NCI-H2029 treated with DMSO at 0.1 percent for 48 hours (cell line): ENCODE results near the gene COL9A3.
"Not testable (repeated sequence)": the region's sequence is repeated elsewhere in the genome, so short reads cannot be mapped to it uniquely, and the experiment has no call there.

Experiments
- DNase-seq: peaks from one replicate; lab custom pipeline; 2025; lab: John Stamatoyannopoulos, UW

COL9A3 gene

DNA sequence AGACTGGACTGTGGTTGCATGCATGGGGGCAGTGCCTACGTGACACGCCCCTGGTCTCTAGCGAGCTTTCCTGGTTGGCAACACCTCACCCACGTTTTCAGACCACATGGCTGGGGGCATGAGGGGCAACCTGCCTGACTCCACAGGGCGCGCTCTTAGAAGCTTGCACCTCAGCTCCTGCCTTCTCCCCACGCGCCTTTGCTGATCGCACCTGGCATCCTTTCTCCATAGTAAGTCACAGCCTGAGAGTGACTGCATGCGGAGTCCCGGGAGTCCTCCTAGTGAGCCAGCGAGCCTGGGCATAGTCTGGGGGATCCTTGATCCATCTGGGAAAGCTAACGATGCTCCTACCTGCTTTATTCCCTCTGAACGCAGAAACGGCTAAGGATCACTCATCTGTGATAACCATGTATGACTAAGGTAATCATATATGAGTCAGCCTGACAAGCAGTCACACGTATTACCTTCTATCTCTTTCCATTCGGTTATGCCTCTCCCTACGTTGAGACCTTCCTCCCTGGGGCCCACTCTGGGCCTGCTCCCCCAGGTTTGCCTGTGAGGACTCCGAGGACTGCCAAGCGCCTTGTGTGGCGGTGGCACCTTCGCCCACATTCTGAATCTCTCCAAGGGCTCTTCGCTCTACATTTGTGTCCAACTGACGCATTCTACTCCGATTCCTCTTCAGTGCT, 40.2 kb downstream of the COL9A3 start:
- no peak for DNase-seq

DNA sequence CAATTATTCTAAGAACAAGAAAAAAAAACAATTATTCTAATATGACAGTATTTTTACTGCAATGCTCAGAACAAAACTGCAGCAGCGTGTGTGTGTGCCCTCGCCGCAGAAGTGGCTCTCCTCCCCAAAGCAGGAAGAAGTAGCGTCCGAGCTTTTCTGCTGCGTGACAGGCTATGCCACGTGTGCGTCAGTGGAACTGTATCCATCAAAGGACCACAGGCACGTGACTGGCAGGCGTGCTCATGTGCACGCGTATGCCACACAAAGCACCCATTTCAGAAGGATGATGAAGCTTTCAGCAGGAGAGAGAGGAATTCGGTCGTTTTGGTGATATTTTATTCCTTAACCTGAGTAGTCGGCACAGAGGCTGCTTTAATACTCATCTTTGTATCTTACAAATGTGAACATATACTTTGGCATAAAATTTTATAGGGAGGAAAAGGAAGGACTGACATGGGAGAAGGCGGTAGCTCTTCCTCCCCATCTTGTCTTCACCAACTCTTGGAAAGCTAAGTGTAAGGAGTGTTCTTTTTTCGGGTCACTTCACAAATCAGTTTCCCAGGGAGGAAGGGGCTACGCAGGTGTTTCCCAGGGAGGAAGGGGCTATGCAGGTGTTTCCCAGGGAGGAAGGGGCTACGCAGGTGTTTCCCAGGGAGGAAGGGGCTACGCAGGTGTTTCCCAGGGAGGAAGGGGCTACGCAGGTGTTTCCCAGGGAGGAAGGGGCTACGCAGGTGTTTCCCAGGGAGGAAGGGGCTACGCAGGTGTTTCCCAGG, 41.4 kb downstream of the COL9A3 start:
- DNase-seq = no peak

DNA sequence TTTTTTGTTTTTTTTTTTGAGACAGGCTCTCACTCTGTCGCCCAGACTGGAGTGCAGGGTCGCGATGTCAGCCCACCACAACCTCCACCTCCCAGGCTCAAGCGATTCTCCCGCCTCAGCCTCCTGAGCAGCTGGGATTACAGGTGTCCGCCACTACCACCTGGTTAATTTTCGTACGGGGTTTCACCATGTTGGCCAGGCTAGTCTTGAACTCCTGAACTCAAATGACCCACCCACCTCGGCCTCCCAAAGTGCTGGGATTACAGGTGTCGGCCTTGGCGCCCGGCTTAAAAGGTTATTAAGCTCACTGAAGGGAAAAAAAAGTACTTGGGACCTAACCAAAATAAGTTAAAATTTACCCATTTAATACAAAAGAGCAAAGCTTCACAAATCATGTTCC, 42.9 kb downstream of the COL9A3 start:
- DNase-seq = no peak

DNA sequence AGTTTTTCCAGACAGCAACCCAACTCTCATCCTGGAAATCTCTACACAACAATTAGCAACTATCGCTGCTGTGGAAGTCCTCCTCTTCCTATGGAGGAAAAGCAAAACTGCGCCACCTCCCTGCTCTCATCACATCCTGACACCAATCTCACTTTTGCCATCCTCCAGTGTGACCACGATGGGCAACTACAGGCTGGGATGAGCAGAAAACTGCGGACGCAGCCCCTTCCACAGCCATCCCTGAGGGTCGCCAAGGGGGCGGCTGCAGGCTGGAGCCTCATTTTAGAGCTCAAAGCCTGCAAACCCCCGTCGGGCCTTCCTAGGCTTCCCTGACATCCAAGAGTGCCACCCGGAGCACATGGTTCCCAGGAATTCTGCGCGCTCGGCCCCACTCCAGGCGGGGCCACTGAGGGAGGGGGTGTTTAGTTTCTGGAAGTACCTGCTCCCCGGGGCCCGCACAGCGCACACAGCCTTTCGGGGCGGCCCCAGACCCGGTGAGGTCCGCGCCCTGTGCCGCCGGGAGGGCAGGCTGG, 43.6 kb downstream of the COL9A3 start:
- DNase-seq = no peak

DNA sequence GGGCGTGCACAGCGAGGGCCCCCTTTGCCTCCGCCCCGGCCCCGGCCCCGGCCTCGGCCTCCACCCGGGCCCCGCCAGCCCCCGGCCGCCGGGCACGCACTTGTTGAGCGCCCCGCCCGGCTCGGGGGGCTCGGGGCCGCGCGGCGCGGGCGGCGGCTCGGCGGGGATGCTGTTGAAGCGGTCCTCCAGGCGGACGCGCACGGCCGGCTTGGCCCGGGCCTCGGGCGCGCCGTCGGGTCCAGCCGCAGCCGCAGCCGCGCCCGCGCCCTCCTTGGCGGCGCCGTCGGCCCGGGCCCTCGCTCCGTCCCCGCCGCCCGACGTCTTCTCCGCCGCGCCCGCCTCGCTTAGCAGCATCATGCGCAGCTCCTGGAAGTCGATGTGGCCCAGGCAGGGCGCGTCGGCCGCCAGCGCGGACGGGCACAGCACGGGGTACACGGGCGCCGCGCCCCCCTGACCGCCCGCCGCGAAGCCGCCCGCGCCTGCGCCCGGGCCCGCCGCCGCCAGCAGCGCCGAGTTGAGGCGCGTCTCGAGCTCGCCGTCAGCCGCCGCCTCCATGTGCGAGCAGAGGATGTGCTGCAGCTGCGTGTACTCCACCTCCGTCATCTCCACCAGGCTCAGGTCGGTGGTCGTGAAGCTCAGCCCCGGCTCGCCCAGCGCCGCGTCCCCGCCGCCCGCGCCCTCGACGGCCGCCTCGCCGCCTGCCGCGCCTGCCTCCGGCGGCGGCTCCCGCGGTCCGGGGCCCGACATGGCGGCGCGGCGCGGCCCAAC, 44.3 kb downstream of the COL9A3 start:
- DNase-seq = no peak

DNA sequence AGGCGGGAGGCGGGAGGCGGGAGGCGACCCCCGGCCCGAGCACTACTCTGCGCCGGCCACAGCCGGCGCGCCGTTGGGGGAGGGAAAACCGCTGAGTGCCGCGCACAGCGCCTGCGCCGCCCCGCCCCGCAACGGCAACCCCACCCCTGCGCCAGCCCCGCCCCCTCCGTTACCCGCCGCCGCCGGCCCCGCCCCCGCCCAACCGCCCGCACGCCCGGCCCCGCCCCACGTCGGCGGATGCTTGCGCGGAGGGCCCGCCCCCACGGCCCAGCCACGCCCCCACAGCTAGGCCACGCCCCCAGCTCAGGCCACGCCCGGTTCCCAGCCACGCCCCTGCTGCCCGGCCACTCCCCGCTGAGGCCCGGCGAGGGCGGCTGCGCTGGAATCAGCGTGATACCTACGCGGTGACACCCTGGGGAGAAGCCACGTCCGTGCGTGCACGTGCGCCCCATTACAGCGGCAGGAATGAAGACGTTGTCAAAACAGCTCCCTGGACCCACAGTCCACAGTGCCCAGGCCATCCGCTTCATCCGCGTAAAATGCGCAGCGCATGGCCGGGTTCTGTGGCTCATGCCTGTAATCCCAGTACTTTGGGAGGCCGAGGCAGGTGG, 45.0 kb downstream of the COL9A3 start, which contains the start of gene TCFL5:
Gene TCFL5, minus strand, starts transcription at position 97 of the 611 bp plus-strand sequence. CDS start 152 bp downstream, outside the sequence.
- peak; percentile 36 for DNase-seq

DNA sequence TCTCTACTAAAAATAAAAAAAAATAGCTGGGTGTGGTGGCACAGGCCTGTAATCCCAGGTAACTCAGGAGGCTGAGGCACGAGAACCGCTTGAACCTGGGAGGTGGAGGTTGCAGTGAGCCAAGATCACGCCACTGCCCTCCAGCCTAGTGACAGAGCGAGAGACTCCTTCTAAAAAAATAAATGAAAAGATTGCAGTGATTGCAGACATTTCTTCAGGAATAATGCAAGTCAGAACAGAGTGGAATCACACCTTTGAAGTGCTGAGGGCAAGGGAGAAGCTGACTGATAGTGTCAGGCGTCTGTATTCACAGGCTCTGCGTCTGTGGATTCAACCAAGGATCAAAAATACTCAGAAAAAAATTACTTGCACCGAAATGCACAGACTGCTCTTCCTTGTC, 47.4 kb downstream of the COL9A3 start:
- no peak for DNase-seq

DNA sequence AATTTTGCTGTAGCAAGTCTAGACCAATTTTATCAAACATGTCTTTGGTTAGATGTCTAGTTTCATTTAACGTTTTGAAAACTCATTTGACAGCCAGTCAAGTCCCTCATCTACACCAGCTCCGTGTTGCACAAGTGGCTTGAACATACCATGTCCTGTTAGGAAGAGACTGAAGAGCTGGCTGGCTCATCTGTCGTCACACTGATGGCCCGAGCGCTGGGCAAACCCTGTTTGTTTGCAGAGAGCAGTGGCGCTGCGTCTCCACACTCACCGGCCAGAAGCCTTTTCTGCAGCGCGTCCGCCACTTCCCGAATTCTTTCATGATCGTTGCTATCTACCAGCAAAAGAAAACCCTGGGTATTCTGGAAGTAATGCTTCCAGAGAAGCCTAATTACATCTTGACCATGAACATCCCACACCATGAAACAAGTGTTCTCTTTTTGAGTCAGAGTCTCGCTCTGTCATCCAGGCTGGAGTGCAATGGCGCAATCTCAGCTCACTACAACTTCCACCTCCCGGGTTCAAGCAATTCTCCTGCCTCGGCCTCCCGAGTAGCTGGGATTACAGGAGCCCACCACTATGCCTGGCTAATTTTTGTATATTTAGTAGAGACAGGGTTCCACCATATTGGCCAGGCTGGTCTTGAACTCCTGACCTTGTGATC, 55.5 kb downstream of the COL9A3 start:
- DNase-seq = no peak

DNA sequence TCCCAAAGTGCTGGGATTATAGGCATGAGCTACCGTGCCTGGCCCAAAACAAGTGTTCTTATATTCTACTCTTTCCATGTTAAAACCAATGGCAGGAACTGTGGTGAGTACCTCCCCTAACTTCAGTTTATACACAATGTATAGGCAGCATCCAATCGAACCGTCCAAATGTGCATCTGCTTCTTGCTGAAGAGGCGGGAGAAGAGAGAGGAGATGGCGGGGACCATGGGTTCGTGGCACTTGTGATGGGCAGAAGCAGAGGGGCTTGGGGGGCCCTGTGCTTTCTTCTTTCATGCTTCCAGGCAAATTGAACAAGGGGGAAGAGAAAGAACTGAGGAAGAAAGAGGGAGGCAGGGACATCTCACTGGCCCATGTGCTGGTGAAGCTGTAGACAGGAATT, 56.0 kb downstream of the COL9A3 start:
- DNase-seq = no peak

DNA sequence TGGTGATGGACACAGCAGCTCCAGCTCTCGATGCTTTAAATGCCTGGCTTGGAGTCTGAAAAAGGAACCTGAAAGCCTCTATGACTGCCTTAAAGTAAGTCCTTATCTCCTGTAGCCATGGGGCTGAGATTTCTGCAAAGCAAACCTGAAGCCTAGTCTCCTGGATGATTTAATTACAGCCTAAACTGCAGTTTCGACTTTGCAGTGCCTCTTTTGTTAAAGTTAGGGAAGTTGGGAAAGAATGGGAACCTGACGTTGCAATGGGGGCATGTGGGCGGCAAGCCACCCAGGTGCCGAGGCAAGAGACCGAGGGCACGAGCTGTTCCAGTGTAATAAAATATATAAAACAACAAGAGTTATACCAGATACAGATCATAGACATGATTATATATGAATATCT, 56.4 kb downstream of the COL9A3 start:
- no peak for DNase-seq

DNA sequence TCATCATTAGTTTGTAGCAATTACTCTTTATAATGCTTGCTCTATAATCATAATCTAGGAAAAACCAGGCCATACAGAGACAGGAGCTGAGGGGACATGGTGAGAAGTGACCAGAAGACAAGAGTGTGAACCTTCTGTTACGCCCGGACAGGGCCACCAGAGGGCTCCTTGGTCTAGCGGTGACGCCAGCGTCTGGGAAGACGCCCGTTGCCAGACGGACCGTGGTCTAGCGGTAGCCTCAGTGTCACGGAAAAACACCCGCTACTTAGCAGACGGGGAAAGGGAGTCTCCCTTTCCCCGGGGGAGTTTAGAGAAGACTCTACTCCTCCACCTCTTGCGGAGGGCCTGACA, 56.8 kb downstream of the COL9A3 start:
- DNase-seq = not testable (repeated sequence)

DNA sequence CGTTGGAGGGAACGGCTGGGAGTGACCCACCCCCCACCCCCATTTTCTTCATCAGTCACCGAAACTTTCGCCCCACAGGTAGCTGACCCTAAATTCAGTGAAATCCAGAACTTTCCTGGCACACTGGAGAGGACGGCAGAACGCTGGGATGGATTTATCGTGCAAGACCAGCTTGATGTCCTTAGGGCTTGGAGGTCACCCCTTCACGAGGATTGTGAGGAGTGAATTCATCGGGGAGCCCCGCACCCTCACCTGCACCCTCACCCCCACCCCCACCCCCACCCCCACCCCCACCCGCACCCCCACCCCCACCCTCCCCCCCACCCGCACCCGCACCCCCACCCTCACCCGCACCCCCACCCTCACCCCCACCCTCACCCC, 58.1 kb downstream of the COL9A3 start:
- no peak for DNase-seq

DNA sequence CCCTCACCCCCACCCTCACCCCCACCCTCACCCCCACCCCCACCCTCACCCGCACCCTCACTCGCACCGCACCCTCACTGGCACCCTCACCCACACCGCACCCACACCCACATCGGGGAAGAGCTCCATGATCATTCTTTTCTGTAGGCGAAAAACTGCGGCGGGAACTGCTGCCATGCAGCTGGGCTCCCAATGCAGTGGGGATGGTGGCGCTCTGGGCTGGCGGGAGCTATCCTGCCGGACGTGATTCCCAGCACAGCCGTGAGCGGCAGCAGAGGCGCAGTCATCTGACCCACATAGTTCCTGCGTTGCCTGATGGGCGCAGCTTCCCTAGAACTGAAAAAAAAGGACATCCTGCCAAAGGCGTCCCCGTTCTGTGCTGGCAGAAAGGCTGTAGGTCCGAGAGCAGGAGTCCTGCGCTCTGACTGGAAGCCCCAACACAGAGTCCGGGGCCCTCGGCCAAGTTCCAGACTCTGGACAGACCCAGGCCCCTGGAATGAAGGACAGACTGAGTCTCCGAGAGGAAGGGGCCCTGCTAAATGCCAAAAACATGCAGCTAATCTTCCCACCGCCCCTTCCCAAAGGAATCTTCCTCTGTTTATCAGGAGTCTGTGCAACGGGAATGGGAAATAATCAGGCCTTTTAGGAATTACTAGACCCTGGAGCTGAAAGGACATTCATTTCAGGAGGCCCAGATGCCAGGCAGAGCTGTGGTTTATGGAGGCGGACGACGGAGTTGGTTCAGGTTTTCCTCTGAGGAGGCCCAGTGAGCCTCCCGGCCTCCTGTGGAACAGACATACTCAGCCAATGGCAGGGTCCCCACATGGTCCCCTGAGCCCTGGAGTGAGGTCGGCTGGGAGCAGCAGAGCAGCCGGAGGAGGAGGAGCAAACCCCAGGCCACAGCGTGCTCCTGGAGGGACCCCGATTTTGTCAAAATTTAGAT, 58.8 kb downstream of the COL9A3 start:
- DNase-seq = peak; percentile 37

DNA sequence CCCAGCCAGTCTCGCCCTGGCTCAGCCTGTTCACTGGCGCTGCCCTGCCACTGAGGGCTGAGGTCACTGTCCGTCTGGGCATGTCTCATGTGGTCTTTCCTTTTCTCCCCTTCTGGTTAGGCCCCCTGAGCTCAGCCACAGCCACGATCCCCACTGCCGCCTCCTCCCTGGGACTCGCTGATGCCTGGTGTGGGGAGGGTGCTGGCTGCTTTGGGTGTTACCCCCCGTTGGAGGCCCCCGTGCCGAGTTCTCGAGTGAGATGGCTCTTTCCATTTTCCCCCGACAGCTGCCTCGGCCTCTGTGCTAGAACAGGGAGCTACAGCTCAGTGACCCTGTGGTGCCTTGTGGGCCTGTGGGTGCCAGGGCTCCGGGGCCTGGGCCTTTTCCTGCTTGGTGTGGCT, 59.7 kb downstream of the COL9A3 start:
- DNase-seq = no peak

DNA sequence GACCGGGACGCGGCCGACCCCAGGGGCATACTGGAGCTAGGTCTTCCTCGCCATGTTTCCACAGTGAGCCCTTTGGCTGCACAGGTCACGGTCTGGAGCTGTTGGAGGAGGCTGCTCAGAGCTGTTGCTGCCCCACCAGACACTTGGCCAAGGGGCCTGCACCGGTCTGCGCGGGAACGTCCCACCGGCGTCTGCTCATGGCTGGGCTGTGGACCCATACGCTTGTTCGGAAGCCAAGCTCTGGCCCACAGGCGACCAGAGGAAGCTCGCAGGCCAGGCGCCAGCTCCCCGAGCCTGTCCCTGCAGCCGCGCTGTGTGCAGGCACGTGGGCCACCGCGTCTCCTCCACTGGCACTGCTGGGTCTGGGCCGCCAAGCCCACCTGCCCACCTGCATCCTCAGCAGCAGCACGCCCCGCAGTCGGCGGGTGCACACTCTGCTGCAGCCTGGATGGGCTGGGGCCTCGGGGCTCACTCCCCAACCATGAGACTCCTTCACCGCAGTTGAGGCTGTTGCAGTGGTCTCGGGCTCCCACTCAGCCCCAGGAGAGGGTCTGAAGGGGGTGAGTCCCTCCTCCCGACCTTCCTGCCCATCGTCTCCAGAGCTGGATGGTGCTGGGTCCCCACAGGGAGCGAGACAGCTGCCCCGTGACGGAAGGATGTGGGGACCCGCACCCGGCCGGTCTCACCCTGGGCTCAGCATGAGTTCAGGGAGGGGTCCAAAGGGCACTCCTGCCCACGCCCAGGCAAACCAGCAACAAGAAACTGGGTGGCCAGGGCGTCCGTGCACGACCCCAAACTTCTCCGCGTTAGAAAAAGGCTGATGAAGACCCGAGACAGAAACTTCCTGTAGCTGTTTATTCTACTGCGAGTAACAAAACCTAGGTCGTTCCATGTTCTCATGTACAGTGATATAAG, 60.3 kb downstream of the COL9A3 start:
- no peak for DNase-seq

DNA sequence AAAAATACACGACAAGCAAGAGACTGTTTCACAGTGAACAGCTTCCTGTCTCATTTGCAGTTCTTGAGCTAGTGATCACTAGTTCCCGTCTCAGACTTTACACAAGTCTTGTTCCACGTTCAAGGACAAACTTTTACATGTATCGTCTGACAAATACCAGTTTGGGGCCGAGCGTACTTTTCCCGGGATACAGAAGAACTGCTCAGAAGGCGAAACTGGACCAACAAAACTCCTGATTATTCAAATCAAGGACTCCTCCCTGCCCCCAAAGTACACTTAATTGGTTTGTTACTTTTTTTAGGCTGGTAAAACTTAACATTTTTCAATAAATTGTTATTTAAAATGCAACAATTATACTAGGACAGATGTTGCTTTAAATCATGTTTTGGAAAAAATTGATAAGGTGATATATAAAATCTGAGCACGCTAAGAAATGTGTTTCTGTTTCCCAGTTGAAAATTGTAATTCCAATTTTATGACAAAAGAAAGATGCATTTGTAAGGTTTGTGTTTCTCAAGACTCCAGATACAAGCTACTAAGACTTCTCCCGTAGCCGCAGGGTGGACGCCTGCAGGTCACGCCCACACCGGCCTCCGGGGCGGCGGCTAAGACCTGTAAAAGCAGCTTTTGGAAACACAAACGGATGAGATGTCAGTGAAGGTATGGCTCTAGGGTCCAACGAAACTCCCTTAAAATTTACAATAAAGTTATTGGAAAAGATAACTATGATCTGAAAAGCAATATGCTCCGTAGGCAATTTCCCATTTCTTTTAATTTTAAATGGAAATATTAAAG, 61.6 kb downstream of the COL9A3 start:
- DNase-seq = no peak

DNA sequence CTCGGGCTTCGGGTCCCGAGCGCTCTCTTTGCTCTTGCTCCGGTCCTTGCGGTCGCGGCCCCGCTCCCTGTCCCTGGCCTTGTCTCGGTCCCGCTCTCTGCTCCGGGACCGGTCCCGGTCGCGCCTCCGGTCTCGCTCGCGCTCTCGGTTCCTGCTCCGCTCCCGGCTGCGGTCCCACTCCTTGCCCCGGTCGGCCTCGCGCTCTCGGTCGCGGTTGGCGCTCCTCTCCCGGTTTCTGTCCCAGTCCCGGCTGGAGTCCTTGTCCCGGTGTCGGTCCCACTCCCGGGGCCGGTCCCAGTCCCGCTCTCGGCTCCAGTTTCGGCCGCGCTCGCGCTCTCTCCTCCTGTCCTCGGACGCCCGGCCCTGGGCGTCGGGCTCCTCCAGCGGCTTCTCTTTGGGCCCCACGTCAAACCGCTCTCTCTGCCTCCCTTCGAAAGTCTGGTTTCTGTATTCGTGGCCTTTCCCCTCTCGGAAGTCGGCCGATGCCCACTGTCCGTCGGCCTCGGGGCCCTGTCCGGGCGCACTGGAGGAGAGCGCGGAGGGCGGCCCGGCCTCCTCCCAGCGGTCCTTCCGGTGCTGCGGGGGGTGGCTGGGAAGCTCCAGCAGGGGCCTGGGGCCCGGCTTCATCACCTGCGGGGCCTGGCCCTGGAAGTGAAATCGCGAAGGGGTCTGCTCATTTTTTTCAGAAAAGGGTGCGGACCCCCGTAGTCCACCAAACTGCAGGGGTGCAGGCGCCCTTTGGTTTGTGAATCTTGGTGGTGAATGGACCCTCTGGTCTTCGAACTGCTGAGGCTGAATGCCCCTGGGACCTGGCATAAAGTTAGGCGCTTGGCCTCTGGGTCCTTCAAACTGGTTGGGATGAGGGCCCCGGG, 62.7 kb downstream of the COL9A3 start:
- no peak for DNase-seq
